OCI-LY1 (cell line): ENCODE results near the gene PHLDB3.

Source experiments
- CTCF ChIP-seq: fragments of 200-600 bp; sonication (generic), shearing (Covaris generic); IDR thresholded peaks from 2 replicates; pipeline ENCODE4 v1.5.1; 2017; ENCODE audit warnings: mild to moderate bottlenecking, antibody characterized with exemption, low read length, moderate library complexity, mixed read lengths
- EZH2 ChIP-seq: fragments of 200-600 bp; sonication (generic), shearing (Covaris generic); IDR thresholded peaks from 2 replicates; pipeline ENCODE4 v1.8.0; 2017; ENCODE audit warnings: borderline replicate concordance, mixed run types, mild to moderate bottlenecking, antibody characterized with exemption, low read length, moderate library complexity, mixed read lengths

GRCh38 chr19:43482193-43482592 is 22.4 kb downstream of the PHLDB3 start:
- TF ChIP-seq CTCF (no peak), EZH2 (no peak)
